Right lobe of liver (tissue), 6 donors: ENCODE data around the gene GBP6. TPM values are rescaled to one million over a fixed set of nuclear protein-coding genes. Genes with fewer than 3 reads are reported as not detected.
"Not testable (repeated sequence)": the region's sequence is repeated elsewhere in the genome, so short reads cannot be mapped to it uniquely, and the experiment has no call there.

Experiments used
- ATAC-seq, 4 donors: fragments of 200-7000 bp; cut with Tn5 transposase; one replicate each; pipeline ENCODE4 v1.9.1; 2020; ENCODE audit warnings: mild to moderate bottlenecking in 4 of 4, moderate library complexity in 4 of 4
- DNase-seq, 3 donors: peaks; one replicate each; pipeline ENCODE4 v3.0.0-alpha.2; 2020
- H3K27ac ChIP-seq, 3 donors: fragments of 200-600 bp; one replicate each; pipeline ENCODE4 v1.8.0; 2022
- H3K27me3 ChIP-seq, 2 donors: fragments of 200-600 bp; one replicate each; pipeline ENCODE4 v1.8.0; 2022
- H3K36me3 ChIP-seq, 4 donors: fragments of 200-600 bp; sonication (generic) in 1 of 4; one replicate each; pipeline versions ENCODE4 v1.5.1 to v1.8.0; 2017 to 2022; ENCODE audit warnings: control low read depth in 1 of 4
- H3K4me1 ChIP-seq, 4 donors: fragments of 200-600 bp; sonication (generic) in 1 of 4; one replicate each; pipeline versions ENCODE4 v1.5.1 to v1.8.0; 2017 to 2022; ENCODE audit warnings: control low read depth in 1 of 4
- H3K4me3 ChIP-seq, 3 donors: fragments of 200-600 bp; one replicate each; pipeline ENCODE4 v1.8.0; 2022
- H3K9me3 ChIP-seq, 4 donors: fragments of 200-600 bp; sonication (generic) in 1 of 4; one replicate each; pipeline versions ENCODE4 v1.5.1 to v1.8.0; 2017 to 2022; ENCODE audit warnings: control low read depth in 1 of 4
- POLR2A ChIP-seq: fragments of 450-650 bp; IDR thresholded peaks from one replicate; pipeline ENCODE4 v1.6.1; 2017; ENCODE audit warnings: antibody characterized with exemption, mild to moderate bottlenecking
- WGBS: methylation state at CpG from one replicate; pipeline ENCODE4 v1.1.6; 2018; ENCODE audit warnings: low coverage, low lambda C conversion rate; ENCODE audit not compliant: insufficient coverage; ENCODE audit errors: missing lambda C conversion rate; 5-methylcytosine and 5-hydroxymethylcytosine counted together
- intact Hi-C, 2 donors: fragments of 100-400 bp; cut with DNase I; formaldehyde crosslinking; loops; one replicate each; pipeline versions ENCODE4 v1.11.2 to v1.14.1; 2022
- total RNA-seq, 6 experiments: library from RNA; depleted of rRNA in 2 of 6; stranded (reverse); fragments of >200 nt in 2 of 6; fragmentation: NEBNext Ultra II Directional in 3 of 6; extraction: Animal tissue kit (Norgen Biotek cat#: 25700) in 3 of 6; gene quantifications; one replicate each; pipeline versions ENCODE4 v1.1.0 to v1.2.4, GENCODE V29; 2016 to 2023
- TF ChIP-seq, protein P1 (sequence below), 4 donors: fragments of 200-600 bp in 3 of 4; fragments of 450-650 bp in 1 of 4; IDR thresholded peaks; one replicate each; pipeline versions ENCODE4 v1.5.1 to v1.8.0; 2016 to 2022; ENCODE audit warnings: antibody characterized with exemption in 4 of 4, mild to moderate bottlenecking in 2 of 4
- donor health status: DM: no; HTN: yes; CAD: no.
- donor health status: DM: no; HTN: no; CAD: no.
- donor health status: DM: no; HTN: no; CAD: no.
- donor health status: DM: no; HTN: yes; CAD: no.
- donor health status: DM: no; HTN: yes; CAD: no.

The GBP6 gene
- total RNA-seq, 6 experiments from 2014 or later, result 0.06 to 0.15 (median 0.07) TPM; not detected in 3

DNA sequence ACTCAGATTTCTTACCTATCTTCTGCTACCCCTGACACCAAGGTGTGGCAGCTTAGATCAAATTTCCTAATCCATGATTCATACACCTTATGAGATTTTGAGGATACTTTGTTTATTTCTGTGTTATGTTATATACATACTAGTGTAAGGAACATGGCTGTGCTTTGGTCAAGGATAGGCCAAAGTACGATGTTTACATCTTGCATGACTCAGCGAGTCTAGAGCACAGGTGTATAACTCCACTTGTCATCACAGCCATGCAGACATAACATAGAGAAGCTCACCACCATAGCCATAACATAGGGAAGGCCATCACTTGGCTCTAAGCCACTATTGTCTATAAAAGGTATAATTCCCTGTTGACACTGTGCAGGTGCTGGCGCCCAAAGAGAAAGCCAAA lies 61.2 kb downstream of the GBP6 start:
- whole genome bisulfite sequencing, result 97% methylated on average over 3 of the region's 3 CpGs
- no peaks in the 10 kb centered on the region for H3K27me3 ChIP-seq
- H3K27ac ChIP-seq, result no peak overlapping the region
- ATAC-seq (no peak), DNase-seq (no peak)
- no peaks in the 10 kb centered on the region for H3K36me3 ChIP-seq
- no peaks in the 10 kb centered on the region for H3K9me3 ChIP-seq
- no peak for TF ChIP-seq POLR2A
- TF ChIP-seq, protein P1, sequence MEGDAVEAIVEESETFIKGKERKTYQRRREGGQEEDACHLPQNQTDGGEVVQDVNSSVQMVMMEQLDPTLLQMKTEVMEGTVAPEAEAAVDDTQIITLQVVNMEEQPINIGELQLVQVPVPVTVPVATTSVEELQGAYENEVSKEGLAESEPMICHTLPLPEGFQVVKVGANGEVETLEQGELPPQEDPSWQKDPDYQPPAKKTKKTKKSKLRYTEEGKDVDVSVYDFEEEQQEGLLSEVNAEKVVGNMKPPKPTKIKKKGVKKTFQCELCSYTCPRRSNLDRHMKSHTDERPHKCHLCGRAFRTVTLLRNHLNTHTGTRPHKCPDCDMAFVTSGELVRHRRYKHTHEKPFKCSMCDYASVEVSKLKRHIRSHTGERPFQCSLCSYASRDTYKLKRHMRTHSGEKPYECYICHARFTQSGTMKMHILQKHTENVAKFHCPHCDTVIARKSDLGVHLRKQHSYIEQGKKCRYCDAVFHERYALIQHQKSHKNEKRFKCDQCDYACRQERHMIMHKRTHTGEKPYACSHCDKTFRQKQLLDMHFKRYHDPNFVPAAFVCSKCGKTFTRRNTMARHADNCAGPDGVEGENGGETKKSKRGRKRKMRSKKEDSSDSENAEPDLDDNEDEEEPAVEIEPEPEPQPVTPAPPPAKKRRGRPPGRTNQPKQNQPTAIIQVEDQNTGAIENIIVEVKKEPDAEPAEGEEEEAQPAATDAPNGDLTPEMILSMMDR (IDR thresholded peaks at IDR 0.05), result no peak
- no peak overlapping the region for H3K4me3 ChIP-seq
- H3K4me1 ChIP-seq, result no peaks in the 10 kb centered on the region
- intact Hi-C loops, result no loop called here

DNA sequence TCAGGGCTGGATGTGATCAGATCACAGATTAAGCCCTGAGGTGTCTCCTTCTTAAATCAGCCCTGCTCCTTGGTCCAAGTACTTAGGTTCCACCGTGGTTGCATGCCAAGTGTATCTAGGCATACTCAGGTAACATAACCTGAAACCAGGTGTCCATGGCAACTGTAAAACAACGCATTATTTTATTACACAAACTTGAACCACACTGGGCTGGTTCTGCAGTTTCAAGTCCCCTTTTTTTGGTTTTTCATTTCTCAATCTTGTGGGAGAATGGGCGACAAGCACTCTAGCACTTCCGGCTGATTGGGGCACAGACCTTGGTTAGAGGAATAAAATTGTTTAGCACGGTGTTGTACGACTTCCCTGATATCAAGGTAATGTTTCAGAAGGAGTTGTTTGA lies 65.2 kb downstream of the GBP6 start:
- Histone ChIP-seq H3K36me3 (no peaks in the 10 kb centered on the region), H3K27ac (no peak overlapping the region), H3K4me1 (no peaks in the 10 kb centered on the region), H3K27me3 (no peaks in the 10 kb centered on the region), H3K9me3 (no peaks in the 10 kb centered on the region), H3K4me3 (no peak overlapping the region)
- DNase-seq (no peak), ATAC-seq (peak in 2 of 4 donors; percentile 24 to 33)
- 77% methylated on average over 5 of the region's 6 CpGs for WGBS
- intact Hi-C loops, result no loop called here
- no peak for TF ChIP-seq POLR2A
- TF ChIP-seq, protein P1 (IDR thresholded peaks at IDR 0.05), result no peak

DNA sequence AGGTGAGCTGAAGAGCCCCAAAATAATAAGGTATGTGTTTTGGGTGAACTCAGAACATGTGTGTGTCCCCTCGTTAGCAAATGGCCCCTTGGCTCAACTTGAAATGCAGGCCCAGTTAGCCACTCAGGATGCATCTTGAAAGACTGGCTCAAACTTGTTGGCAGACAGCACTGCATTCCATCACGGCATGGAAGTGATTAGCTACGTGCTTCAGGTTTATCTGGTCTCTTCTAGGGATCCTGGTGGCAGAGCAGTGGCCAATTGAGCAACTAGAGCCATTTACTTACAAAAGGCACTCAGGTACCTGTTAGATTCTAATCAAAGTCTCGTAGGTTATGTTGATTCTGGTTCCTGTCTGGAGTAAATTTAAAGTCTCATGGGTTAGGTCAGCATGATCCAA lies 65.8 kb downstream of the GBP6 start:
- H3K27ac ChIP-seq, H3K4me1 ChIP-seq, H3K27me3 ChIP-seq, H3K36me3 ChIP-seq, H3K4me3 ChIP-seq, H3K9me3 ChIP-seq, intact Hi-C loops, DNase-seq, ATAC-seq: not testable (repeated sequence)
- WGBS, result no CpG with 5 or more reads among the region's 4 CpGs

DNA sequence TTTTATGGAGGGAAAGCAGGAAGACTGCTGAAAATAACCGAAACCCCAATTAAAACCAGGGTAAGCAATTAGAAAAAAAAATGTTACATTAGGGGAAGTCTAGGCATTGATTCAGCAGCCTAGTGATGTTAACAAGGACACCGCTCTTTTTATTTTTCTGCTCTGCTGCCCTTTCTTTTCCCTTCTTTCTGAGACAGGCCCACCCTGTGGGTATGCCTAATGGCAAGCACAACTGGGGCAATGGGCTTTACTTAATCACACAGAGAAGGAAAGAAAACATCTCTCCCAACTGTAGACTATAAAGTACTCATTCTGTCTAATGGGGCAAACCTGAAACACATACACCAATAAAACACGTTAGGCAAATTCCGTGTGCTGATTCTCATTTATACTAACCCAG lies 69.6 kb downstream of the GBP6 start:
- Histone ChIP-seq H3K27ac (no peak overlapping the region), H3K4me3 (no peak overlapping the region), H3K4me1 (no peaks in the 10 kb centered on the region), H3K9me3 (no peaks in the 10 kb centered on the region), H3K27me3 (no peaks in the 10 kb centered on the region), H3K36me3 (no peaks in the 10 kb centered on the region)
- TF ChIP-seq POLR2A, result no peak
- TF ChIP-seq, protein P1 (IDR thresholded peaks at IDR 0.05), result no peak
- DNase-seq (no peak), ATAC-seq (no peak)
- intact Hi-C loops, result no loop called here
- 89% methylated on average over 4 of the region's 4 CpGs for WGBS

DNA sequence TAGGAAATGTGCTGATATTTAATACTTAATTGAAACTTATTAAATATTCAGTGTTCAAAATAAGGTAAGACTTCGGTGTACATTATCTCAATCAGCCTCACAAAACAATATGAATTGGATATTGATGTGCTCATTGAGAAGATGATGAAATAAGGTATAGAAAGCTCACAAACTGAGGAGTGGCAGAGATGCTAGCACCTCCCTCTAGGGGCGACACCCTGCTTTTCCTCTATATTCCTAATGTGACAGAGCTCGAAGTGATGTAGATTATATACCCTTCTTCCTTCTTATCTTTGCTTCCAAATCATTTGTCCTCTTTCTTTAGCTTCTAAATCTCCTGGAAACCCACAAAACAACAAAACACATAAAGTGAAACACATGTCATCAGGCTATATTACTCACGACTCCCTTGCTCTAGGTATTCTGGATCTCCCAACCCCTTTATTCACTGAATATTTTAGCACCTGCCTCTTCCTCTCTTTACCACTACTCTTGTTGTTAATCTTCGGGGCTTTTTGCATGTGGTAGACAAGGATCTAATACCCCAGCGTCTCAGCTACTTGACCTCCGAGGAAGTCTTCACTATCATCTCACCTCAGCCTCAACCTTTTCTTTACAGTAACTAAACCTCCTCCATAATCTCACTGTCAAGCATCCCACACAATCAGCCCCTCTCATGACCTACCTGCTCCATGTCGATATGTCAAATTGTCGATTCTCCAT lies 70.4 kb downstream of the GBP6 start:
- H3K36me3 ChIP-seq, H3K9me3 ChIP-seq, DNase-seq, H3K27me3 ChIP-seq, intact Hi-C loops, H3K4me3 ChIP-seq, H3K4me1 ChIP-seq, H3K27ac ChIP-seq, ATAC-seq: not testable (repeated sequence)
- WGBS, result 65% methylated on average over 9 of the region's 9 CpGs

Other genes starting within 250 kb of the GBP6 start
- 10 to 100 TPM in 5 of 6 experiments, 1 to 10 TPM in 1; 7.8 to 64.5 (median 26.8) TPM for gene GBP2, start 237.9 kb upstream of the GBP6 start, total RNA-seq
- gene GBP7, start 188.1 kb upstream of the GBP6 start, total RNA-seq, result 10 to 100 TPM; 12.5 to 38.1 (median 23.6) TPM
- 10 to 100 TPM in 2 of 6 experiments, 1 to 10 TPM in 4; 3.9 to 12.6 (median 6.8) TPM for gene GBP4, start 165.1 kb upstream of the GBP6 start, total RNA-seq
- gene GBP5, start 91.2 kb upstream of the GBP6 start, total RNA-seq, result 1 to 10 TPM in 5 of 6 experiments, under 1 TPM in 1; 0.44 to 5.0 (median 1.5) TPM
- gene LRRC8B, start 160.8 kb downstream of the GBP6 start, total RNA-seq, result 10 to 100 TPM in 1 of 6 experiments, 1 to 10 TPM in 5; 1.8 to 11.3 (median 4.7) TPM